ENCODE data around the gene BOK. TPM values are rescaled to one million over a fixed set of nuclear protein-coding genes. Genes with fewer than 3 reads are reported as not detected.

The BOK gene
- total RNA-seq, 2 experiments from 2014 or later: not detected

DNA sequence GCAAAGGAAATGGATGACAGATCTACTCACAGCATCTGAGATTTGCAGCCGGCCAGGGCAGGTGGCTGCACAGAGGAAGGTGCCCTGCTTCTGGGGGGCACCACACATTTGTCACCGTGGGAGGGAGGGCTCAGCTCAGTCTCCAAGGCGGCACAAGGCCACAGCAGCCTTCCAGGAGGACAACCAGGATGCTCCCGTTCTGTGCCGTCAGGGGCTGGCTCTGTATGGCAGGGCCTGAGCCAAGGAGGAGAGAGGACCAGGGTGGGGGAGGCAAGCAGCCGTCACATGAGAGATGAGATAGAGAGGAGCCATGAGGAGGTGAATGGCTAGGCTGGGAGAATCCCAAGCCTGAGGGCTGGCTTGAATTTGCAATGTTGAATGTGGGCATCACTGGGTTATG, 4.6 kb upstream of the BOK start:
- POLR2A ChIA-PET: no interaction called here
- Mint-ChIP-seq H3K27me3 (ENCODE audit: low read depth) (peaks cover 24% of the 10 kb centered on the region), H3K4me3 (no peak overlapping the region), H3K4me1 (ENCODE audit: low read depth) (peaks cover 11% of the 10 kb centered on the region), H3K9me3 (ENCODE audit: insufficient read depth) (no peaks in the 10 kb centered on the region), H3K36me3 (ENCODE audit: low read depth) (peaks cover 4% of the 10 kb centered on the region), H3K27ac (peak overlapping the region; percentile 13)
- DNase-seq: no peak
- ATAC-seq: no peak
- CTCF ChIA-PET: no interaction called here

DNA sequence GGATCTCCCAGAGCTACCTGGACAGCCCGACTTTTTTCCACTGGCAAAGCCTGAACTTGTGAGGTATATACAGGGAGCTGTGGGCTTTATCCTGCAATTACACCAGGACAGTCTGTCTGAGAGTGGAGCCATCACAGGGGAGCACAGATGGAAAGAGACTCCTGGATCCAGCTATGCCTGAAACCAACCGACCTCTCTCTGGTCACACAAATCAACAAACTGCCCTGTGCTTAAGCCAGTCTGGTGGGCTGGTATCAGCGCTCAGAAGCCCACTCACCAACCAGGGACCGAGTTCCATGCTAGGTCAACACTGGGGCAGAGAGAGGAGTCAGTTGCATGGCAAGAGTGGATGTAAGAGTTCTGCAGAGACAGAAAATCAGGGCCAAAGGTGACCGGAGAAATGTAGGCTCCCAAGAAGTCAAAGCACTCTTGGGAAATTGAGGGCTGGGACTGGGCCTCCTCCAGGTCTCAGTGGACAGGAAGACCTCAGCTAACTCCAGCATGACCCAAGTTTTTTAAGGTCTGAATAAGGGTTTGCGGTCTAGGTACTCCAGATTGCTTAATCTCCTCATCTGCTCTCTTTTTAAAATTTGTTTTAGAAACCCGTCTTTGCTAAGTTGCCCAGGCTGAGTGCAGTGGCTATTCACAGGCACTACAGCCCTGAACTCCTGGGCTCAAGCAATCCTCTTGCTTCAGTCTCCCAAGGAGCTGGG, 3.8 kb upstream of the BOK start:
- Mint-ChIP-seq H3K9me3 (ENCODE audit: insufficient read depth) (no peaks in the 10 kb centered on the region), H3K4me1 (ENCODE audit: low read depth) (peaks cover 11% of the 10 kb centered on the region), H3K27ac (no peak overlapping the region), H3K4me3 (no peak overlapping the region), H3K27me3 (ENCODE audit: low read depth) (peaks cover 22% of the 10 kb centered on the region), H3K36me3 (ENCODE audit: low read depth) (peaks cover 4% of the 10 kb centered on the region)
- DNase-seq (no peak), ATAC-seq (no peak)
- CTCF ChIA-PET: no interaction called here
- POLR2A ChIA-PET: interaction anchor here (0.7 kb wide), 1 partner anchor 84 kb away, joined by 3 read pairs; no protein-coding TSS in a partner anchor

DNA sequence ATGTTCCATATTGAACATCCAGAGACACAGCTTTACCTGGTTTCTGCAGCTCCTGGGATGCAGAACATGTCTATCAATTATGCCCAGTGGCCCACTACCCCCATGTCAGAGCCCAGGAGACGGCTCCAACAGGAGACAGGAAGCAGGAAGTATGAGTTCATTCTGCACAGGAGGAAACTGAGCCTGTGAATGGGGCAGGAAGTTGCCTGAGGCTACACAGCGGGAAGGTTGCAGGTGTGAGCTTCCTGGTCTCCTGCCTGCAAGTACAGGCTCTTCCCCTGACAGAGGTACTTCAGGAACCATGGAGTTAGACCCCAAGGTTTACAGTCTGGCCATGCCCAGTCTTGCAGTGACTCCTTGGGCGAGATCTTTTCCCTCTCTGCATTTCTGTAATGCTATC, 2.8 kb upstream of the BOK start:
- ATAC-seq: no peak
- Mint-ChIP-seq H3K27ac (no peak overlapping the region), H3K36me3 (ENCODE audit: low read depth) (peaks cover 4% of the 10 kb centered on the region), H3K4me3 (no peak overlapping the region), H3K4me1 (ENCODE audit: low read depth) (peaks cover 11% of the 10 kb centered on the region), H3K27me3 (ENCODE audit: low read depth) (peaks cover 29% of the 10 kb centered on the region), H3K9me3 (ENCODE audit: insufficient read depth) (no peaks in the 10 kb centered on the region)
- POLR2A ChIA-PET: interaction anchor here (0.7 kb wide), 1 partner anchor 83 kb away, joined by 3 read pairs; no protein-coding TSS in a partner anchor
- DNase-seq: no peak
- CTCF ChIA-PET: no interaction called here

DNA sequence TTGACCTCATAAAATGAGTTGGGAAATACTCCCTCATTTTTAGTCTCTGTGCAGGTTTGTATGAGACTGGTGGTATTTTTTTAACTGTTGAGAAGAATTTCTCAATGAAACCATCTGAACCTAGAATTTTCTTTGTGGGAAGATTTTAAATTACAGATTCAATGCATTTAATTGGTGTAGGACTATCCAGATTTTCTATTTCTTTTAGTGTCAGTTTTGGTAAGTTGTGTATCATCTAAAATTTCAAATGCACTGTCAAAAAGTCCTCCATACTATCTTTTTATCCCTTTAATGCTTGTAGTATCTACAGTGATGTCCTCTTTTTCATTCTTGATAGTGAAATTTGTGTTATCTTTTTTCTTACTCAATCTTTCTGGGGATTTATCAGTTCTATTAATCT, 1.8 kb upstream of the BOK start:
- H3K36me3 Mint-ChIP-seq (ENCODE audit: low read depth): peaks cover 4% of the 10 kb centered on the region
- no peak overlapping the region for H3K4me3 Mint-ChIP-seq
- H3K27me3 Mint-ChIP-seq (ENCODE audit: low read depth): peaks cover 29% of the 10 kb centered on the region
- H3K27ac Mint-ChIP-seq: no peak overlapping the region
- no peak for DNase-seq
- H3K9me3 Mint-ChIP-seq (ENCODE audit: insufficient read depth): no peaks in the 10 kb centered on the region
- ChIA-PET POLR2A (no interaction called here), CTCF (no interaction called here)
- H3K4me1 Mint-ChIP-seq (ENCODE audit: low read depth): peaks cover 11% of the 10 kb centered on the region
- no peak for ATAC-seq

DNA sequence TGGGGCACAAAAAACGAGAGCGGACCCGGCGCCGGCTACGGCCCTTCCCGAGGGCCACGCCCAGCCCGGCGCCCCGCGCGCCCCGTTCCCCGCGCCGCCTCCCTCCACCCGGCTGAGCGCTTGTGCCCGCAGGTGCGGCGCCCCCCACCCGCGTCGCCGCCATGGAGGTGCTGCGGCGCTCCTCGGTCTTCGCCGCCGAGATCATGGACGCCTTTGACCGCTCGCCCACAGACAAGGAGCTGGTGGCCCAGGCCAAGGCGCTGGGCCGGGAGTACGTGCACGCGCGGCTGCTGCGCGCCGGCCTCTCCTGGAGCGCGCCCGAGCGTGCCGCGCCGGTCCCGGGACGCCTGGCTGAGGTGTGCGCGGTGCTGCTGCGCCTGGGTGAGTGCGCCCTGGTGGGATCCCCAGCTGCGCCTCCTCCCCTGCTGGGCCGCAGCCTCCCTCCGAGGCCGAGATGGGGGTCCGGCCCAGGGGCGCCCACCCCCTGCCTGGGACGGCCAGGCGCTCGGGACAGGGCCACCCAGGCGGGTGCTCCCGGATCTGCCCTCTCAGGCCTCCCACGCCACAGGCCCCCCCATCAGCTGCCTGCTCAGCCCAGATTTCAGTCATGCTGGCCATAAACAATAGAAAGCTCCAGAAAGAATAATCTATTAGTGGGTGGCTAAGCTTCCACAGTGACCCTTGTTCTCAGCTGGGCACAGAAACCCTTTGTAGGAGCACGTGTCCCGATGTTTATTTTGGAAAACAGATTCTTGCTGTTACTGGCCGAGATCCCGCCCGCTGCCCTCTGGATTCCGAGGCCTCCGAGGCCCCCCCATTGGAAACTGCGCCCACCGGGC, 997 bp downstream of the BOK start:
- no peaks in the 10 kb centered on the region for H3K9me3 Mint-ChIP-seq (ENCODE audit: insufficient read depth)
- peaks cover 11% of the 10 kb centered on the region for H3K4me1 Mint-ChIP-seq (ENCODE audit: low read depth)
- DNase-seq (no peak), ATAC-seq (peak; percentile 45)
- peak overlapping the region; percentile 28 for H3K4me3 Mint-ChIP-seq
- CTCF ChIA-PET: no interaction called here
- peaks cover 26% of the 10 kb centered on the region for H3K27me3 Mint-ChIP-seq (ENCODE audit: low read depth)
- H3K27ac Mint-ChIP-seq: no peak overlapping the region
- peaks cover 4% of the 10 kb centered on the region for H3K36me3 Mint-ChIP-seq (ENCODE audit: low read depth)
- POLR2A ChIA-PET: no interaction called here

DNA sequence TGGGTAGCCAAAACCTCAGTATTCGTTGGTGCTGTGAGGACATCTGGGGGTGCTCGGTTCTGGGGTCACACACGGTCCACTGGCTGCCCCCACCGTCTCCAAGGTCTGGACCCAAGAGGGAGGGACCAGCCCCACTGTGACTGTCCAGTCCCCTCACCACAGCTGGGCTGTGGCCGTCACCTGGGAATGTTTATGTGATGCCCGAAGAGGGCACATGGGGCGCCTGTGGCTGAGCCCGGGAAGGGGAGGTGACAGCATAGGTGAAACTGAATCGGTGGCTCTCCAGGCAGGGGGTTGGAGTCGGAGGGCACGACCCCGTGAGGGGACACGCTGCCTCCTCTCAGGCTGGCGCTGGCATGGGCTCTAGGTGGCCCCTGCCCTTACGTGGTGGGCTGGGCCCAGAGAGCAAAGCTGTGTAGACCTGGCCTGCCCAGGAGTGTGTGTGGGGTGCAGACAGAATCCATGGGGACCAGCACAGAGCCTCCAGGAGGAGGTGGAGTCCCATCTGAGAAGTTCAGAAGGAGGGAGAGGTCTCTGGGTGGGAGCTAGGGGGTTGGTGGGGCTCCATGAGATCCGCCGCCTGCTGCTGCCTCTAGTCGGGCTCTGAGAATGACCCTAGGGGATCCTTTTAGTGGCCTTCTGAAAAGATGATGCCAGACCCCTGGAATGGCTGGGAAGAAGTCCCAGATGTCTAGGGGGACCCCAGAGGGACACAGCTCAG, 1.8 kb downstream of the BOK start:
- CTCF ChIA-PET: no interaction called here
- no peak for ATAC-seq
- H3K4me1 Mint-ChIP-seq (ENCODE audit: low read depth): peaks cover 11% of the 10 kb centered on the region
- DNase-seq: no peak
- H3K4me3 Mint-ChIP-seq: peak overlapping the region; percentile 28
- no peaks in the 10 kb centered on the region for H3K9me3 Mint-ChIP-seq (ENCODE audit: insufficient read depth)
- POLR2A ChIA-PET: no interaction called here
- H3K36me3 Mint-ChIP-seq (ENCODE audit: low read depth): peaks cover 4% of the 10 kb centered on the region
- H3K27ac Mint-ChIP-seq: no peak overlapping the region
- H3K27me3 Mint-ChIP-seq (ENCODE audit: low read depth): peaks cover 26% of the 10 kb centered on the region

DNA sequence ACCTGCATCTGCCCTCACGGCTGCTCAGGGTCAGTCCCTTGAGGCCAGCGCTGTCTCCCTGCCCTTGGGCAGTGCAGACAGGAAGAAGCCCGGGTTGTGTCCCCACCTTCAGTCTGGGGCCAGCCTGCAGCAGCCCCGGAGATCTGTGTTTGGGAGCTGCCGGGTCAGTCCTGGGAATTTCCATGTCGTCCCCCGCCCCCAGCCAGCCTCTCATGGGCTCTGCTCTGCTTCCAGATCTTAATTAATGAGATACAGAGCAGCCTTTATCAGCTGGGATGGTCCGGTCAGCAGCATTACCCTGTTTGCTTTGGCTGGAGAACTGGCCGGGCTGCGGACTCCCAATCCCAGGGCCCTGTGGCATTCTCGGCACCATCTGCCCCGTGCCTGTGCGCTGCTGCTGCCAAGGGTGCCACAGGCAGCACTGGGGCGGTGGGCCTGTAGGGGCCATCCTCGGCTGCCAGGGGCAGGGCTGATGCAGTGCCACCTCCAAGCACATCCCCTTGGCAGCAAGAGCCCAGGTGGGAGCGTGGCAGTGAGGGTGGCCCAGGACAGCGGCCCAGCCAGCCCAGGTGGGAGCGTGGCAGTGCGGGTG, 2.4 kb downstream of the BOK start:
- peaks cover 4% of the 10 kb centered on the region for H3K36me3 Mint-ChIP-seq (ENCODE audit: low read depth)
- ATAC-seq: no peak
- no peak for DNase-seq
- ChIA-PET POLR2A (no interaction called here), CTCF (no interaction called here)
- no peak overlapping the region for H3K27ac Mint-ChIP-seq
- H3K4me3 Mint-ChIP-seq: no peak overlapping the region
- peaks cover 4% of the 10 kb centered on the region for H3K4me1 Mint-ChIP-seq (ENCODE audit: low read depth)
- no peaks in the 10 kb centered on the region for H3K9me3 Mint-ChIP-seq (ENCODE audit: insufficient read depth)
- H3K27me3 Mint-ChIP-seq (ENCODE audit: low read depth): peaks cover 26% of the 10 kb centered on the region

DNA sequence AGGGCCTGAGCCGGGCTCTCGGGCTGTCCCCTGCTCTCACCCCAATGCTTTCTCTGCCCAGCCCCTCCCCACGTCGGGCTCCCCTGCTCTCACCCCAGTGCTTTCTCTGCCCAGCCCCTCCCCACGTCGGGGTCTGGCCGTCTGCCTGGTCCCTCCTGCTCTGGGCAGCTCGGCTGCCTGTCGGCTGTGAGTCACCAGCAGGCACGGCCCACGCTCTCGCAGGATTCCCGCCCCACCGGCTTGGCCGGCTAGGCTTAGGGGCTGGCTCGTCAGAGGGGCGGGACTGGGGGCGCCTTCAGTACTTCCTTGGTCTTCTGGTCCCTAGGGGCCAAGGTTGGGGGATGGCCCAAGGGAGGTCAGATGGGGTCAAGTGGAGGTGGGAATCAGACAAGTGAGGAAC, 3.3 kb downstream of the BOK start:
- no peak overlapping the region for H3K27ac Mint-ChIP-seq
- peaks cover 23% of the 10 kb centered on the region for H3K27me3 Mint-ChIP-seq (ENCODE audit: low read depth)
- POLR2A ChIA-PET: no interaction called here
- ATAC-seq (no peak), DNase-seq (no peak)
- H3K36me3 Mint-ChIP-seq (ENCODE audit: low read depth): peaks cover 2% of the 10 kb centered on the region
- CTCF ChIA-PET: no interaction called here
- H3K4me3 Mint-ChIP-seq: no peak overlapping the region
- peaks cover 3% of the 10 kb centered on the region for H3K4me1 Mint-ChIP-seq (ENCODE audit: low read depth)
- H3K9me3 Mint-ChIP-seq (ENCODE audit: insufficient read depth): no peaks in the 10 kb centered on the region

DNA sequence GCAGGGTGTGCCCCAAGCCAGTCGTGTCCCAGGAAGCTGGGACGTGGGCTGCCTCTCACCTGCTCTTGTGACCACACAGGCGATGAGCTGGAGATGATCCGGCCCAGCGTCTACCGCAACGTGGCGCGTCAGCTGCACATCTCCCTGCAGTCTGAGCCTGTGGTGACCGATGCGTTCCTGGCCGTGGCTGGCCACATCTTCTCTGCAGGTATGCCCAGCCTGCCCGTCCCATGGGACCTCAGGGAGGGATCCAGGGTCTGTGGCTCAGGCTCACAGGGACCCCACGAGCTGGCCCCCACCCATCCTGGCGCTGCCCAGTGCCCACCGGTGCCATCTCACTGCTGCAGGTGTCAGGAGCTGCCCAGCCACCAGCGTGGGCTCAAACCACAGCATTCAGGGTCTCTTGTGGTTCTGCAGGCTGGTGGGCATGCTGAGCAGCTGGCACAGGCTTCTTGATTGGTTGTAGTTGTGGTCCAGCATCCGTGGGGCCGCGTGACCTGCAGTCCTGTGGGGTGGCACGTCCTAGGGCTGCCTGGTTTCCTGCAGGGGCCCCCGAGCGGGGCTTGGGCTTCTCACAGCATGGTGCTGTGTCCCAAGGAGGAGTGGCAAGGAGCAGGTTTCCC, 3.8 kb downstream of the BOK start:
- ATAC-seq (no peak), DNase-seq (no peak)
- CTCF ChIA-PET: no interaction called here
- Mint-ChIP-seq H3K4me1 (ENCODE audit: low read depth) (peaks cover 3% of the 10 kb centered on the region), H3K27ac (no peak overlapping the region), H3K36me3 (ENCODE audit: low read depth) (peaks cover 2% of the 10 kb centered on the region), H3K9me3 (ENCODE audit: insufficient read depth) (no peaks in the 10 kb centered on the region), H3K27me3 (ENCODE audit: low read depth) (peaks cover 19% of the 10 kb centered on the region), H3K4me3 (no peak overlapping the region)
- POLR2A ChIA-PET: interaction anchor here (0.6 kb wide), 1 partner anchor 97 kb away, joined by 3 read pairs; no protein-coding TSS in a partner anchor

DNA sequence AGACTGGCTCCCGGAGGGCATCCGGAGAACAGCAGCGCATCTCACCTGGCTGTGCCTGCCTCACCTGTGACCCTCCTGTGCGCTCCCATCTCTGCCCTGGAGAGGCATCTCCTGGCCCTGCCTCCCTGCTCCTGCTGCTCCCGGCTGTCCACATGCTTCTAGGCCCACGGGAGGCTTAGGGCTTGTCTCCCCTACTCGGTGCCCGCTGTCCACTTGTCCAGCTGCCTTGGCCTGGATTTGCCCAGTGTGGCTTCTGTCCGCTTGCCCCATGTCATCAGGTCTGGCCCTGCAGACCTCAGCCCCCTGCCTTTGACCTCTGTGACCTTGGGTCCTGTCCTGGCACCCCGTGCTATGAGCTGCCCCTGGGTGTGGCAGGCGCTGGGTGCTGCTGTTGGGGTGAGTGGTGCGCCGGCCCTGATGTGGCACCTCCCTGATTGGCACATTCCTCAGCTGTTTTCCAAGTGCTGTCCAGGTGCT, 4.5 kb downstream of the BOK start:
- peaks cover 13% of the 10 kb centered on the region for H3K27me3 Mint-ChIP-seq (ENCODE audit: low read depth)
- no peak overlapping the region for H3K4me3 Mint-ChIP-seq
- DNase-seq (no peak), ATAC-seq (no peak)
- ChIA-PET CTCF (no interaction called here), POLR2A (interaction anchor here (0.6 kb wide), 1 partner anchor 96 kb away, joined by 3 read pairs; no protein-coding TSS in a partner anchor)
- H3K4me1 Mint-ChIP-seq (ENCODE audit: low read depth): peaks cover 3% of the 10 kb centered on the region
- no peaks in the 10 kb centered on the region for H3K9me3 Mint-ChIP-seq (ENCODE audit: insufficient read depth)
- no peaks in the 10 kb centered on the region for H3K36me3 Mint-ChIP-seq (ENCODE audit: low read depth)
- H3K27ac Mint-ChIP-seq: no peak overlapping the region

DNA sequence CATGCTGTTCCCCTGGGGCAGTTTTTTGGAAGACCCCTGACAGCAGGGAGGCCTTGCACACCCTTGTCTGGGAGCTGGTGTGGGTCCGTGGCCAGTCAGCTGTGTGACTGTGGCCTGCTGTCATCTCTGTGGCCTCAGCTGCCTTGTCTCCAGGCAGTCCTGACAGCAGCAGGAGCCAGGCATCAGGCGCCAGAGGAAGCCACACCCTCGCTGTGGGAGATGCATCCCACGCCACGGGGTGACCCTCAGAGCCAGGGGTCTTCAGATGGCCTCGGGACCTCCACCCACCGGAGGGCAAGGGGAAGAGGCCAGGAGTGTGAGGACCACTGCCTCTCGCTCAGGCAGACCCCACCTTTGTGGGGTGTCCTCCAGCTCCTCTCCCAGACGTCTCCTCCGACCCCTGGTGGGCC, 5.0 kb downstream of the BOK start:
- H3K4me3 Mint-ChIP-seq: no peak overlapping the region
- H3K36me3 Mint-ChIP-seq (ENCODE audit: low read depth): no peaks in the 10 kb centered on the region
- H3K4me1 Mint-ChIP-seq (ENCODE audit: low read depth): no peaks in the 10 kb centered on the region
- H3K27me3 Mint-ChIP-seq (ENCODE audit: low read depth): peaks cover 9% of the 10 kb centered on the region
- no peak overlapping the region for H3K27ac Mint-ChIP-seq
- POLR2A ChIA-PET: no interaction called here
- ATAC-seq (no peak), DNase-seq (no peak)
- no peaks in the 10 kb centered on the region for H3K9me3 Mint-ChIP-seq (ENCODE audit: insufficient read depth)
- CTCF ChIA-PET: no interaction called here

All from activated CD8-positive, alpha-beta T cell treated with anti-CD3 and anti-CD28 coated beads, Interleukin-2, amount 10 ng/mL, durations not matched to agents 7 days and 5 days (primary cell).